IMR-90 (cell line): ENCODE data around the gene FLRT1. TPM values are rescaled to one million over a fixed set of nuclear protein-coding genes. Genes with fewer than 3 reads are reported as not detected.

Experiments used
- ATAC-seq: fragments of 200-7000 bp; cut with Tn5 transposase; 2 replicates; pipeline ENCODE4 v1.9.1; 2020; ENCODE audit warnings: low read depth, mild to moderate bottlenecking, moderate library complexity
- BruUV-seq: library from RNA; stranded (reverse); fragments of 400-500 nt; replicated peaks from 2 replicates; lab custom pipeline; 2021; lab: Mats Ljungman, UMichigan
- CTCF ChIA-PET: fragments of 300-600 bp; formaldehyde crosslinking; extraction: SDS; loops from one replicate; lab custom pipeline; 2021; ENCODE audit warnings: antibody characterized with exemption; lab: Yijun Ruan, JAX
- POLR2A ChIA-PET: fragments of 300-600 bp; sonication (Branson Sonifier 250); formaldehyde crosslinking; loops from one replicate; lab custom pipeline; 2022; ENCODE audit warnings: antibody characterized with exemption; ENCODE audit not compliant: unreplicated experiment; lab: Charles Lee
- DNase-seq: peaks from one replicate; pipeline ENCODE4 v3.0.0; 2013
- H2AFZ ChIP-seq: replicated peaks from 2 replicates; pipeline ENCODE3; 2013; ENCODE audit warnings: low read length, mild to moderate bottlenecking; ENCODE audit not compliant: poor library complexity
- H2AK5ac ChIP-seq: 2 replicates; pipeline ENCODE4 v1.6.1; 2013; ENCODE audit warnings: low read depth, low read length, inconsistent platforms
- H2AK9ac ChIP-seq: replicated peaks from 2 replicates; pipeline ENCODE3; 2013; ENCODE audit warnings: mild to moderate bottlenecking, low read depth, low read length, moderate library complexity; ENCODE audit not compliant: poor library complexity
- H2BK120ac ChIP-seq: 2 replicates; pipeline ENCODE4 v1.6.1; 2013; ENCODE audit warnings: low read depth, low read length, inconsistent platforms
- H2BK15ac ChIP-seq: 3 replicates; pipeline ENCODE4 v1.6.1; 2013; ENCODE audit warnings: low read depth, low read length, inconsistent platforms
- H2BK20ac ChIP-seq: 2 replicates; pipeline ENCODE4 v1.6.1; 2013; ENCODE audit warnings: low read depth, mild to moderate bottlenecking, inconsistent platforms, low read length, moderate library complexity
- H2BK5ac ChIP-seq: 2 replicates; pipeline ENCODE4 v1.6.1; 2013; ENCODE audit warnings: mild to moderate bottlenecking, low read depth, low read length, inconsistent platforms; ENCODE audit not compliant: poor library complexity, severe bottlenecking
- H3K14ac ChIP-seq: replicated peaks from 2 replicates; pipeline ENCODE4 v1.6.1; 2013; ENCODE audit warnings: low read depth, low read length, inconsistent platforms
- H3K18ac ChIP-seq: 2 replicates; pipeline ENCODE4 v1.6.1; 2013; ENCODE audit warnings: low read depth, low read length, control low read depth
- H3K23ac ChIP-seq: 2 replicates; pipeline ENCODE4 v1.6.1; 2013; ENCODE audit warnings: low read depth, low read length, inconsistent platforms
- H3K27ac ChIP-seq: 2 replicates; pipeline ENCODE4 v1.5.1; 2013; ENCODE audit warnings: mild to moderate bottlenecking, control low read depth, low read length; ENCODE audit not compliant: insufficient read depth
- H3K27me3 ChIP-seq: 2 replicates; pipeline ENCODE4 v1.6.1; 2013; ENCODE audit warnings: low read length; ENCODE audit not compliant: control insufficient read depth, insufficient read depth
- H3K36me3 ChIP-seq: 2 replicates; pipeline ENCODE4 v1.6.1; 2013; ENCODE audit warnings: low read length, mixed read lengths; ENCODE audit not compliant: control insufficient read depth, insufficient read depth
- H3K4ac ChIP-seq: 2 replicates; pipeline ENCODE4 v1.6.1; 2013; ENCODE audit warnings: low read depth, low read length, inconsistent platforms
- H3K4me1 ChIP-seq: 2 replicates; pipeline ENCODE4 v1.6.1; 2013; ENCODE audit warnings: low read length, mixed read lengths; ENCODE audit not compliant: control insufficient read depth, insufficient read depth
- H3K4me2 ChIP-seq: 2 replicates; pipeline ENCODE4 v1.6.1; 2013; ENCODE audit warnings: low read depth, mild to moderate bottlenecking, control low read depth, low read length, moderate library complexity
- H3K4me3 ChIP-seq: 2 replicates; pipeline ENCODE4 v1.5.1; 2013; ENCODE audit warnings: low read depth, mild to moderate bottlenecking, control low read depth, low read length, moderate library complexity; ENCODE audit not compliant: insufficient read depth
- H3K56ac ChIP-seq: 2 replicates; pipeline ENCODE4 v1.6.1; 2013; ENCODE audit warnings: low read length, inconsistent platforms; ENCODE audit not compliant: insufficient read depth; ENCODE audit errors: extremely low read depth
- H3K79me1 ChIP-seq, 2 experiments: 2 replicates each; pipeline ENCODE4 v1.6.1; 2013; ENCODE audit warnings: low read length in 2 of 2, inconsistent platforms in 1 of 2, low read depth in 1 of 2
- H3K9ac ChIP-seq: 2 replicates; pipeline ENCODE4 v1.6.1; 2013; ENCODE audit warnings: low read depth, low read length, control low read depth
- H3K9me1 ChIP-seq: 2 replicates; pipeline ENCODE4 v1.6.1; 2013; ENCODE audit warnings: low read length, inconsistent platforms; ENCODE audit not compliant: insufficient read depth
- H3K9me3 ChIP-seq: 2 replicates; pipeline ENCODE4 v1.6.1; 2013; ENCODE audit warnings: low read length; ENCODE audit not compliant: control insufficient read depth, insufficient read depth
- H4K20me1 ChIP-seq: 2 replicates; pipeline ENCODE4 v1.6.1; 2013; ENCODE audit warnings: low read length, inconsistent platforms; ENCODE audit not compliant: insufficient read depth
- H4K5ac ChIP-seq: 2 replicates; pipeline ENCODE4 v1.6.1; 2013; ENCODE audit warnings: mild to moderate bottlenecking, low read depth, low read length, control low read depth
- H4K8ac ChIP-seq, 2 experiments: 2 replicates each; pipeline ENCODE4 v1.6.1; 2013; ENCODE audit warnings: low read depth in 2 of 2, low read length in 2 of 2, control low read depth in 1 of 2, inconsistent platforms in 1 of 2
- H4K91ac ChIP-seq: 2 replicates; pipeline ENCODE4 v1.6.1; 2013; ENCODE audit warnings: low read depth, low read length, inconsistent platforms; ENCODE audit not compliant: insufficient read depth
- BHLHE40 ChIP-seq: fragments of 150-350 bp; IDR thresholded peaks from 2 replicates; pipeline ENCODE4 v1.6.1; 2016; ENCODE audit warnings: mild to moderate bottlenecking, low read depth, low read length
- CEBPB ChIP-seq: IDR thresholded peaks from 2 replicates; pipeline ENCODE4 v1.6.1; 2012; ENCODE audit warnings: low read depth, low read length, improper control_type of control experiment
- ELK1 ChIP-seq: fragments of 150-350 bp; IDR thresholded peaks from 2 replicates; pipeline ENCODE4 v1.6.1; 2016; ENCODE audit warnings: low read depth, mild to moderate bottlenecking, low read length, moderate library complexity, borderline replicate concordance
- FOS ChIP-seq: fragments of 150-350 bp; IDR thresholded peaks from 2 replicates; pipeline ENCODE4 v1.6.1; 2016; ENCODE audit warnings: low read depth, low read length
- MAFK ChIP-seq: IDR thresholded peaks from 2 replicates; pipeline ENCODE4 v1.6.1; 2012; ENCODE audit warnings: low read depth, low read length, improper control_type of control experiment
- MAZ ChIP-seq: IDR thresholded peaks from 2 replicates; pipeline ENCODE4 v1.6.1; 2012; ENCODE audit warnings: low read depth, mild to moderate bottlenecking, low read length, improper control_type of control experiment, moderate library complexity, borderline replicate concordance
- MXI1 ChIP-seq: IDR thresholded peaks from 2 replicates; pipeline ENCODE4 v1.6.1; 2012; ENCODE audit warnings: low read depth, mild to moderate bottlenecking, low read length, moderate library complexity, borderline replicate concordance
- NFE2L2 ChIP-seq: fragments of 150-350 bp; IDR thresholded peaks from 2 replicates; pipeline ENCODE4 v1.6.1; 2016; ENCODE audit warnings: low read depth, mild to moderate bottlenecking, low read length
- POLR2A ChIP-seq: IDR thresholded peaks from 2 replicates; pipeline ENCODE4 v1.6.1; 2012; ENCODE audit warnings: mild to moderate bottlenecking, low read depth, low read length
- RAD21 ChIP-seq: IDR thresholded peaks from 2 replicates; pipeline ENCODE4 v1.6.1; 2012; ENCODE audit warnings: low read length, improper control_type of control experiment
- RCOR1 ChIP-seq: IDR thresholded peaks from 2 replicates; pipeline ENCODE4 v1.6.1; 2012; ENCODE audit warnings: mild to moderate bottlenecking, low read length, improper control_type of control experiment; ENCODE audit not compliant: insufficient replicate concordance
- RFX5 ChIP-seq: IDR thresholded peaks from 2 replicates; pipeline ENCODE4 v1.8.0; 2012; ENCODE audit warnings: low read depth, mild to moderate bottlenecking, low read length, moderate library complexity
- SMC3 ChIP-seq: fragments of 150-350 bp; IDR thresholded peaks from 2 replicates; pipeline ENCODE4 v1.6.1; 2016; ENCODE audit warnings: low read depth, mild to moderate bottlenecking, antibody characterized with exemption, low read length, moderate library complexity
- USF2 ChIP-seq: fragments of 150-350 bp; IDR thresholded peaks from 2 replicates; pipeline ENCODE4 v1.6.1; 2017; ENCODE audit warnings: mild to moderate bottlenecking, antibody characterized with exemption, low read length, low read depth
- WGBS, 2 experiments: methylation state at CpG; one replicate each; pipeline versions ENCODE4 v1.1.5 to v1.1.7; 2013; ENCODE audit warnings: missing lambda C conversion rate in 2 of 2; ENCODE audit not compliant: insufficient read length in 1 of 2; ENCODE audit errors: extremely low coverage in 2 of 2; 5-methylcytosine and 5-hydroxymethylcytosine counted together
- dilution Hi-C: fragments of 300-500 bp; cut with HindIII; formaldehyde crosslinking; loops from one replicate; pipeline ENCODE4 v1.14.3; 2018; ENCODE audit warnings: low sequenced_read_pairs; ENCODE audit not compliant: unreplicated experiment
- in situ Hi-C: fragments of 300-500 bp; cut with MboI; formaldehyde crosslinking; loops from 3 replicates; pipeline ENCODE4 v1.14.3; 2019; ENCODE audit warnings: low sequenced_read_pairs, inconsistent platforms, mixed read lengths
- intact Hi-C: fragments of 100-400 bp; cut with micrococcal nuclease; formaldehyde crosslinking; loops from 2 replicates; pipeline ENCODE4 v1.10.0; 2022
- polyA plus RNA-seq, 3 experiments: library from polyadenylated mRNA; depleted of rRNA; stranded (reverse); fragments of >200 nt; gene quantifications; 2 replicates each; pipeline ENCODE4 v1.2.3, GENCODE V29; 2012; ENCODE audit warnings: low replicate concordance in 1 of 3
- total RNA-seq: library from RNA; depleted of rRNA; stranded (reverse); fragments of >200 nt; gene quantifications from 2 replicates; pipeline ENCODE4 v1.2.3, GENCODE V29; 2012
- TF ChIP-seq, protein P1 (sequence below): conservative IDR thresholded peaks from 2 replicates; pipeline ENCODE4 v1.5.1; 2012; ENCODE audit warnings: mild to moderate bottlenecking, low read depth, low read length, improper control_type of control experiment

Gene FLRT1
- total and polyA plus RNA-seq, 2 of the 4 experiments (the other 2 are of a cell fraction) = under 0.01 to 0.07 TPM

- H3K4ac ChIP-seq = no peak overlapping the region
- H2BK5ac ChIP-seq = no peak overlapping the region
- H3K36me3 ChIP-seq = no peaks in the 10 kb centered on the region
- H2AK9ac ChIP-seq = no peak overlapping the region
- no peak overlapping the region for H2BK20ac ChIP-seq
- no peak overlapping the region for H3K14ac ChIP-seq
- intact Hi-C loops (no loop called here), in situ Hi-C loops (no loop called here), dilution Hi-C loops (no loop called here)
- no peaks in the 10 kb centered on the region for H3K79me1 ChIP-seq
- no peak overlapping the region for H3K18ac ChIP-seq
- ChIA-PET POLR2A (interaction anchor here (0.6 kb wide), 1 partner anchor 227 kb away, joined by 11 read pairs; no protein-coding TSS in a partner anchor), CTCF (no interaction called here)
- H3K4me1 ChIP-seq = no peaks in the 10 kb centered on the region
- H4K91ac ChIP-seq = no peak overlapping the region
- TF ChIP-seq RFX5 (no peak), BHLHE40 (no peak), MAFK (no peak), USF2 (no peak), POLR2A (no peak), MXI1 (no peak), RAD21 (no peak), FOS (no peak), NFE2L2 (no peak), SMC3 (no peak), CEBPB (no peak), RCOR1 (no peak), MAZ (no peak), ELK1 (no peak)
- TF ChIP-seq, protein P1, sequence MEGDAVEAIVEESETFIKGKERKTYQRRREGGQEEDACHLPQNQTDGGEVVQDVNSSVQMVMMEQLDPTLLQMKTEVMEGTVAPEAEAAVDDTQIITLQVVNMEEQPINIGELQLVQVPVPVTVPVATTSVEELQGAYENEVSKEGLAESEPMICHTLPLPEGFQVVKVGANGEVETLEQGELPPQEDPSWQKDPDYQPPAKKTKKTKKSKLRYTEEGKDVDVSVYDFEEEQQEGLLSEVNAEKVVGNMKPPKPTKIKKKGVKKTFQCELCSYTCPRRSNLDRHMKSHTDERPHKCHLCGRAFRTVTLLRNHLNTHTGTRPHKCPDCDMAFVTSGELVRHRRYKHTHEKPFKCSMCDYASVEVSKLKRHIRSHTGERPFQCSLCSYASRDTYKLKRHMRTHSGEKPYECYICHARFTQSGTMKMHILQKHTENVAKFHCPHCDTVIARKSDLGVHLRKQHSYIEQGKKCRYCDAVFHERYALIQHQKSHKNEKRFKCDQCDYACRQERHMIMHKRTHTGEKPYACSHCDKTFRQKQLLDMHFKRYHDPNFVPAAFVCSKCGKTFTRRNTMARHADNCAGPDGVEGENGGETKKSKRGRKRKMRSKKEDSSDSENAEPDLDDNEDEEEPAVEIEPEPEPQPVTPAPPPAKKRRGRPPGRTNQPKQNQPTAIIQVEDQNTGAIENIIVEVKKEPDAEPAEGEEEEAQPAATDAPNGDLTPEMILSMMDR = no peak
- BruUV-seq = no TSS peak
- no peak overlapping the region for H3K4me2 ChIP-seq
- peaks cover 7% of the 10 kb centered on the region; the same call in 1 of the 2 replicates for H3K27me3 ChIP-seq
- no peak overlapping the region for H3K27ac ChIP-seq
- no peak overlapping the region for H2BK15ac ChIP-seq
- H3K9me3 ChIP-seq = no peaks in the 10 kb centered on the region
- no peak overlapping the region for H4K8ac ChIP-seq
- no peak overlapping the region for H2AFZ ChIP-seq
- H2BK120ac ChIP-seq = no peak overlapping the region
- H2AK5ac ChIP-seq = no peak overlapping the region
- H3K4me3 ChIP-seq = no peak overlapping the region
- H3K23ac ChIP-seq = no peak overlapping the region
- no peak overlapping the region for H4K5ac ChIP-seq
- H3K56ac ChIP-seq = no peak overlapping the region
- H4K20me1 ChIP-seq = peaks cover 12% of the 10 kb centered on the region; the same call in 1 of the 2 replicates
- H3K9me1 ChIP-seq = 0 out of 2 replicates have a peak, but pooled peaks cover 3% of the 10 kb centered on the region
- H3K9ac ChIP-seq = no peak overlapping the region
- ATAC-seq (no peak), DNase-seq (no peak)
- WGBS, 2 experiments = 72% methylated on average over 6 of the region's 13 CpGs; no CpG with 5 or more reads in 1 of the 2 experiments
These were observed 37.8 kb downstream of the FLRT1 start for GRCh38 chr11:64073542-64073941.
